Lower leg skin (tissue), 3 donors: Measurements from ENCODE around the gene CTNND1.

ENCODE experiments used
- CTCF ChIP-seq, 3 donors: fragments of 450-650 bp; IDR thresholded peaks; one replicate each; pipeline ENCODE4 v1.5.1; 2016; ENCODE audit warnings: antibody characterized with exemption in 3 of 3, mild to moderate bottlenecking in 3 of 3, moderate library complexity in 2 of 3
- POLR2A ChIP-seq, 2 donors: fragments of 450-650 bp; IDR thresholded peaks; one replicate each; pipeline ENCODE4 v1.6.1; 2016 to 2017; ENCODE audit warnings: antibody characterized with exemption in 2 of 2, mild to moderate bottlenecking in 1 of 2, moderate library complexity in 1 of 2

GRCh38 chr11:57764972-57765371 lies 3.4 kb downstream of the CTNND1 start:
- TF ChIP-seq CTCF (IDR thresholded peaks at IDR 0.05) (no peak), POLR2A (IDR thresholded peaks at IDR 0.05) (no peak)
